IMR-90 (cell line): ENCODE data around the gene TBXAS1. TPM values are rescaled to one million over a fixed set of nuclear protein-coding genes. Genes with fewer than 3 reads are reported as not detected.

ENCODE experiments used
- ATAC-seq: fragments of 200-7000 bp; cut with Tn5 transposase; 2 replicates; pipeline ENCODE4 v1.9.1; 2020; ENCODE audit warnings: low read depth, mild to moderate bottlenecking, moderate library complexity
- BruUV-seq: library from RNA; stranded (reverse); fragments of 400-500 nt; replicated peaks from 2 replicates; lab custom pipeline; 2021; lab: Mats Ljungman, UMichigan
- CTCF ChIA-PET: fragments of 300-600 bp; formaldehyde crosslinking; extraction: SDS; loops from one replicate; lab custom pipeline; 2021; ENCODE audit warnings: antibody characterized with exemption; lab: Yijun Ruan, JAX
- POLR2A ChIA-PET: fragments of 300-600 bp; sonication (Branson Sonifier 250); formaldehyde crosslinking; loops from one replicate; lab custom pipeline; 2022; ENCODE audit warnings: antibody characterized with exemption; ENCODE audit not compliant: unreplicated experiment; lab: Charles Lee
- DNase-seq: peaks from one replicate; pipeline ENCODE4 v3.0.0; 2013
- H2AFZ ChIP-seq: replicated peaks from 2 replicates; pipeline ENCODE3; 2013; ENCODE audit warnings: low read length, mild to moderate bottlenecking; ENCODE audit not compliant: poor library complexity
- H2AK5ac ChIP-seq: 2 replicates; pipeline ENCODE4 v1.6.1; 2013; ENCODE audit warnings: low read depth, low read length, inconsistent platforms
- H2AK9ac ChIP-seq: replicated peaks from 2 replicates; pipeline ENCODE3; 2013; ENCODE audit warnings: mild to moderate bottlenecking, low read depth, low read length, moderate library complexity; ENCODE audit not compliant: poor library complexity
- H2BK120ac ChIP-seq: 2 replicates; pipeline ENCODE4 v1.6.1; 2013; ENCODE audit warnings: low read depth, low read length, inconsistent platforms
- H2BK15ac ChIP-seq: 3 replicates; pipeline ENCODE4 v1.6.1; 2013; ENCODE audit warnings: low read depth, low read length, inconsistent platforms
- H2BK20ac ChIP-seq: 2 replicates; pipeline ENCODE4 v1.6.1; 2013; ENCODE audit warnings: low read depth, mild to moderate bottlenecking, inconsistent platforms, low read length, moderate library complexity
- H2BK5ac ChIP-seq: 2 replicates; pipeline ENCODE4 v1.6.1; 2013; ENCODE audit warnings: mild to moderate bottlenecking, low read depth, low read length, inconsistent platforms; ENCODE audit not compliant: poor library complexity, severe bottlenecking
- H3K14ac ChIP-seq: replicated peaks from 2 replicates; pipeline ENCODE4 v1.6.1; 2013; ENCODE audit warnings: low read depth, low read length, inconsistent platforms
- H3K18ac ChIP-seq: 2 replicates; pipeline ENCODE4 v1.6.1; 2013; ENCODE audit warnings: low read depth, low read length, control low read depth
- H3K23ac ChIP-seq: 2 replicates; pipeline ENCODE4 v1.6.1; 2013; ENCODE audit warnings: low read depth, low read length, inconsistent platforms
- H3K27ac ChIP-seq: 2 replicates; pipeline ENCODE4 v1.5.1; 2013; ENCODE audit warnings: mild to moderate bottlenecking, control low read depth, low read length; ENCODE audit not compliant: insufficient read depth
- H3K27me3 ChIP-seq: 2 replicates; pipeline ENCODE4 v1.6.1; 2013; ENCODE audit warnings: low read length; ENCODE audit not compliant: control insufficient read depth, insufficient read depth
- H3K36me3 ChIP-seq: 2 replicates; pipeline ENCODE4 v1.6.1; 2013; ENCODE audit warnings: low read length, mixed read lengths; ENCODE audit not compliant: control insufficient read depth, insufficient read depth
- H3K4ac ChIP-seq: 2 replicates; pipeline ENCODE4 v1.6.1; 2013; ENCODE audit warnings: low read depth, low read length, inconsistent platforms
- H3K4me1 ChIP-seq: 2 replicates; pipeline ENCODE4 v1.6.1; 2013; ENCODE audit warnings: low read length, mixed read lengths; ENCODE audit not compliant: control insufficient read depth, insufficient read depth
- H3K4me2 ChIP-seq: 2 replicates; pipeline ENCODE4 v1.6.1; 2013; ENCODE audit warnings: low read depth, mild to moderate bottlenecking, control low read depth, low read length, moderate library complexity
- H3K4me3 ChIP-seq: 2 replicates; pipeline ENCODE4 v1.5.1; 2013; ENCODE audit warnings: low read depth, mild to moderate bottlenecking, control low read depth, low read length, moderate library complexity; ENCODE audit not compliant: insufficient read depth
- H3K56ac ChIP-seq: 2 replicates; pipeline ENCODE4 v1.6.1; 2013; ENCODE audit warnings: low read length, inconsistent platforms; ENCODE audit not compliant: insufficient read depth; ENCODE audit errors: extremely low read depth
- H3K79me1 ChIP-seq, 2 experiments: 2 replicates each; pipeline ENCODE4 v1.6.1; 2013; ENCODE audit warnings: low read length in 2 of 2, inconsistent platforms in 1 of 2, low read depth in 1 of 2
- H3K9ac ChIP-seq: 2 replicates; pipeline ENCODE4 v1.6.1; 2013; ENCODE audit warnings: low read depth, low read length, control low read depth
- H3K9me1 ChIP-seq: 2 replicates; pipeline ENCODE4 v1.6.1; 2013; ENCODE audit warnings: low read length, inconsistent platforms; ENCODE audit not compliant: insufficient read depth
- H3K9me3 ChIP-seq: 2 replicates; pipeline ENCODE4 v1.6.1; 2013; ENCODE audit warnings: low read length; ENCODE audit not compliant: control insufficient read depth, insufficient read depth
- H4K20me1 ChIP-seq: 2 replicates; pipeline ENCODE4 v1.6.1; 2013; ENCODE audit warnings: low read length, inconsistent platforms; ENCODE audit not compliant: insufficient read depth
- H4K5ac ChIP-seq: 2 replicates; pipeline ENCODE4 v1.6.1; 2013; ENCODE audit warnings: mild to moderate bottlenecking, low read depth, low read length, control low read depth
- H4K8ac ChIP-seq, 2 experiments: 2 replicates each; pipeline ENCODE4 v1.6.1; 2013; ENCODE audit warnings: low read depth in 2 of 2, low read length in 2 of 2, control low read depth in 1 of 2, inconsistent platforms in 1 of 2
- H4K91ac ChIP-seq: 2 replicates; pipeline ENCODE4 v1.6.1; 2013; ENCODE audit warnings: low read depth, low read length, inconsistent platforms; ENCODE audit not compliant: insufficient read depth
- MAFK ChIP-seq: IDR thresholded peaks from 2 replicates; pipeline ENCODE4 v1.6.1; 2012; ENCODE audit warnings: low read depth, low read length, improper control_type of control experiment
- WGBS, 2 experiments: methylation state at CpG; one replicate each; pipeline versions ENCODE4 v1.1.5 to v1.1.7; 2013; ENCODE audit warnings: missing lambda C conversion rate in 2 of 2; ENCODE audit not compliant: insufficient read length in 1 of 2; ENCODE audit errors: extremely low coverage in 2 of 2; 5-methylcytosine and 5-hydroxymethylcytosine counted together
- dilution Hi-C: fragments of 300-500 bp; cut with HindIII; formaldehyde crosslinking; loops from one replicate; pipeline ENCODE4 v1.14.3; 2018; ENCODE audit warnings: low sequenced_read_pairs; ENCODE audit not compliant: unreplicated experiment
- in situ Hi-C: fragments of 300-500 bp; cut with MboI; formaldehyde crosslinking; loops from 3 replicates; pipeline ENCODE4 v1.14.3; 2019; ENCODE audit warnings: low sequenced_read_pairs, inconsistent platforms, mixed read lengths
- intact Hi-C: fragments of 100-400 bp; cut with micrococcal nuclease; formaldehyde crosslinking; loops from 2 replicates; pipeline ENCODE4 v1.10.0; 2022
- polyA plus RNA-seq, 3 experiments: library from polyadenylated mRNA; depleted of rRNA; stranded (reverse); fragments of >200 nt; gene quantifications; 2 replicates each; pipeline ENCODE4 v1.2.3, GENCODE V29; 2012; ENCODE audit warnings: low replicate concordance in 1 of 3
- total RNA-seq: library from RNA; depleted of rRNA; stranded (reverse); fragments of >200 nt; gene quantifications from 2 replicates; pipeline ENCODE4 v1.2.3, GENCODE V29; 2012

The TBXAS1 gene
- total and polyA plus RNA-seq, 2 of the 4 experiments (the other 2 are of a cell fraction): 5.9 to 10.8 TPM

- H2AFZ ChIP-seq: no peak overlapping the region
- no CpG with 5 or more reads among the region's 3 CpGs for WGBS, 2 experiments
- no peaks in the 10 kb centered on the region; the same call in 1 of the 2 replicates for H3K4me1 ChIP-seq
- H3K4me3 ChIP-seq: no peak overlapping the region
- no peak overlapping the region for H3K56ac ChIP-seq
- dilution Hi-C loops (no loop called here), in situ Hi-C loops (no loop called here), intact Hi-C loops (no loop called here)
- peaks cover 2% of the 10 kb centered on the region; the same call in 1 of the 2 replicates for H3K9me1 ChIP-seq
- no peak overlapping the region for H2BK120ac ChIP-seq
- H4K5ac ChIP-seq: no peak overlapping the region
- CTCF ChIA-PET: interaction anchor here (0.9 kb wide), 1 partner anchor 14 kb away, joined by 3 read pairs; no protein-coding TSS in a partner anchor
- no TSS peak for BruUV-seq
- no peak for DNase-seq
- H3K27ac ChIP-seq: no peak overlapping the region
- no peak overlapping the region for H3K14ac ChIP-seq
- no peaks in the 10 kb centered on the region for H3K79me1 ChIP-seq
- H3K18ac ChIP-seq: no peak overlapping the region
- H4K8ac ChIP-seq: no peak overlapping the region
- POLR2A ChIA-PET: no interaction called here
- no peak overlapping the region for H3K23ac ChIP-seq
- H3K27me3 ChIP-seq: no peaks in the 10 kb centered on the region
- no peak for ATAC-seq
- no peaks in the 10 kb centered on the region for H3K9me3 ChIP-seq
- H2BK15ac ChIP-seq: no peak overlapping the region
- H2AK9ac ChIP-seq: no peak overlapping the region
- H3K4me2 ChIP-seq: no peak overlapping the region
- H2BK20ac ChIP-seq: no peak overlapping the region
- no peak overlapping the region for H3K4ac ChIP-seq
- no peak overlapping the region for H4K91ac ChIP-seq
- H2BK5ac ChIP-seq: no peak overlapping the region
- H2AK5ac ChIP-seq: no peak overlapping the region
- no peaks in the 10 kb centered on the region for H4K20me1 ChIP-seq
- H3K9ac ChIP-seq: no peak overlapping the region
- TF ChIP-seq MAFK: no peak
- H3K36me3 ChIP-seq: 0 out of 2 replicates have a peak, but pooled peaks cover 1% of the 10 kb centered on the region
These were observed 67.2 kb downstream of the TBXAS1 start for GRCh38 chr7:139896288-139896687.
